Neural cell (in vitro differentiated cells): ENCODE data around the gene CHL1. TPM values are rescaled to one million over a fixed set of nuclear protein-coding genes. Genes with fewer than 3 reads are reported as not detected.
A peak's percentile ranks its signal among the peaks of the same experiment; 100 is the strongest.

ENCODE experiments used
- H2AFZ ChIP-seq: fragments of 200-600, 300-800 bp; sonication (generic), shearing (Covaris generic); 2 replicates; pipeline ENCODE4 v1.6.0; 2014; ENCODE audit warnings: low read depth, mild to moderate bottlenecking, antibody characterized with exemption, low read length, moderate library complexity
- H3F3A ChIP-seq: fragments of 200-600 bp; shearing (Covaris generic); 2 replicates; pipeline ENCODE4 v1.6.1; 2016; ENCODE audit warnings: mild to moderate bottlenecking, moderate library complexity, mixed read lengths, antibody characterized with exemption, low read length; ENCODE audit not compliant: insufficient read depth, poor library complexity, severe bottlenecking
- H3K27ac ChIP-seq: fragments of 200-600, 300-800 bp; sonication (generic), shearing (Covaris generic); 2 replicates; pipeline ENCODE4 v1.5.1; 2014; ENCODE audit warnings: mild to moderate bottlenecking, low read length, moderate library complexity
- H3K27me3 ChIP-seq: fragments of 300-800, 200-600 bp; sonication (generic), shearing (Covaris generic); 2 replicates; pipeline ENCODE4 v1.6.0; 2014; ENCODE audit warnings: mild to moderate bottlenecking, low read depth, low read length, moderate library complexity; ENCODE audit not compliant: insufficient read depth
- H3K36me3 ChIP-seq: fragments of 300-800, 200-600 bp; sonication (generic), shearing (Covaris generic); 2 replicates; pipeline ENCODE4 v1.5.1; 2014; ENCODE audit warnings: mild to moderate bottlenecking, antibody characterized with exemption, low read length, moderate library complexity; ENCODE audit not compliant: insufficient read depth
- H3K4me2 ChIP-seq: fragments of 300-800, 200-600 bp; sonication (generic), shearing (Covaris generic); 2 replicates; pipeline ENCODE4 v1.6.0; 2014; ENCODE audit warnings: mild to moderate bottlenecking, low read length
- H3K4me3 ChIP-seq: fragments of 300-800, 200-600 bp; sonication (generic), shearing (Covaris generic); 2 replicates; pipeline ENCODE4 v1.5.1; 2014; ENCODE audit warnings: mild to moderate bottlenecking, low read length, moderate library complexity
- H3K79me2 ChIP-seq: fragments of 200-600 bp; shearing (Covaris generic); replicated peaks from 2 replicates; pipeline ENCODE4 v1.6.0; 2014; ENCODE audit warnings: mild to moderate bottlenecking, low read length, moderate library complexity; ENCODE audit not compliant: insufficient read depth
- H3K9ac ChIP-seq: fragments of 300-800, 200-600 bp; sonication (generic), shearing (Covaris generic); 2 replicates; pipeline ENCODE4 v1.6.1; 2016; ENCODE audit warnings: mild to moderate bottlenecking, low read length, mixed read lengths
- H3K9me2 ChIP-seq: fragments of 200-600 bp; shearing (Covaris generic); 2 replicates; pipeline ENCODE4 v1.6.1; 2016; ENCODE audit warnings: mild to moderate bottlenecking, low read length, mixed read lengths; ENCODE audit not compliant: insufficient read depth
- H3K9me3 ChIP-seq: fragments of 200-600, 300-800 bp; sonication (generic), shearing (Covaris generic); 2 replicates; pipeline ENCODE4 v1.6.1; 2016; ENCODE audit warnings: mild to moderate bottlenecking, mixed run types, low read length, moderate library complexity, mixed read lengths
- H4K20me1 ChIP-seq: fragments of 200-600 bp; shearing (Covaris generic); 2 replicates; pipeline ENCODE4 v1.6.1; 2016; ENCODE audit warnings: mild to moderate bottlenecking, mixed run types; ENCODE audit not compliant: insufficient read depth
- EP300 ChIP-seq: fragments of 450-650 bp; conservative IDR thresholded peaks from 2 replicates; pipeline ENCODE4 v1.6.1; 2014; ENCODE audit warnings: antibody characterized with exemption, mild to moderate bottlenecking, moderate library complexity; ENCODE audit not compliant: poor library complexity, severe bottlenecking
- EZH2 ChIP-seq: fragments of 200-600, 300-800 bp; shearing (Covaris generic), sonication (generic); IDR thresholded peaks from 2 replicates; pipeline ENCODE4 v1.6.1; 2014; ENCODE audit warnings: antibody characterized with exemption, low read length, borderline replicate concordance, mild to moderate bottlenecking; ENCODE audit not compliant: insufficient read depth, poor library complexity, severe bottlenecking
- MXI1 ChIP-seq: fragments of 450-650 bp; conservative IDR thresholded peaks from 2 replicates; pipeline ENCODE4 v1.6.1; 2014; ENCODE audit warnings: antibody characterized with exemption, mild to moderate bottlenecking; ENCODE audit not compliant: poor library complexity, severe bottlenecking
- POLR2AphosphoS5 ChIP-seq: IDR thresholded peaks from 2 replicates; pipeline ENCODE4 v1.6.1; 2012
- RAD21 ChIP-seq: fragments of 450-650 bp; conservative IDR thresholded peaks from 2 replicates; pipeline ENCODE4 v1.6.1; 2014; ENCODE audit warnings: antibody characterized with exemption, mild to moderate bottlenecking, moderate library complexity
- SMC3 ChIP-seq: fragments of 450-650 bp; conservative IDR thresholded peaks from 2 replicates; pipeline ENCODE4 v1.6.1; 2014; ENCODE audit warnings: antibody characterized with exemption, mild to moderate bottlenecking, moderate library complexity; ENCODE audit not compliant: poor library complexity
- TAF1 ChIP-seq: IDR thresholded peaks from 2 replicates; pipeline ENCODE4 v1.6.1; 2012; ENCODE audit warnings: low read depth
- polyA plus RNA-seq: library from polyadenylated mRNA; depleted of rRNA; stranded (reverse); fragments of >200 nt; gene quantifications from 2 replicates; pipeline ENCODE4 v1.2.3, GENCODE V29; 2014
- TF ChIP-seq, protein P1 (sequence below): IDR thresholded peaks from 2 replicates; pipeline ENCODE4 v1.6.1; 2012; ENCODE audit warnings: borderline replicate concordance
- TF ChIP-seq, protein P2 (sequence below): fragments of 450-650 bp; IDR thresholded peaks from 2 replicates; pipeline ENCODE4 v1.5.1; 2014; ENCODE audit warnings: antibody characterized with exemption, mild to moderate bottlenecking, moderate library complexity; ENCODE audit not compliant: poor library complexity, severe bottlenecking

Gene CHL1
- polyA plus RNA-seq, 1 donor from 2014 or later = 199 TPM

DNA sequence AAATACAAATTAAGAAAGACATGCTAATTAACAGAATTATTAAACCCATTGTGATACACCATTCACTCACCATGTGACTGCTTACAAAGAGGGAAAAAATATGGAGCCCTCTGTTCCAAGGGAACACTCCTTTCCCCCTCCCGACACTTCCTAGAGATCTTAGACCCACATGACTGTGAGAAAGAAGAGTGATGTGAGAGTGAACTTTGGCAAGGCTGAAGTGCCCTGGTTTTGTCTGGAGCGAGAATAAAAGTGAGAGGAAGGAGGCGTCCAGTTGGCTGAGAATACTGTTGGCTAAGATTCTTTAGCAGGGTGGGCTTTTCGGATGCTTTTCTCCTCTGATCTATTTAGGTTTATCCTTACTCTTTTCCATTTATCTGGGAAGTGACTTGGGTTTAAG, 14.1 kb downstream of the CHL1 start:
- H3K36me3 ChIP-seq = no peaks in the 10 kb centered on the region
- no peaks in the 10 kb centered on the region for H3K27me3 ChIP-seq
- H3K27ac ChIP-seq = no peak overlapping the region
- no peak overlapping the region for H3K4me2 ChIP-seq
- TF ChIP-seq, protein P1, sequence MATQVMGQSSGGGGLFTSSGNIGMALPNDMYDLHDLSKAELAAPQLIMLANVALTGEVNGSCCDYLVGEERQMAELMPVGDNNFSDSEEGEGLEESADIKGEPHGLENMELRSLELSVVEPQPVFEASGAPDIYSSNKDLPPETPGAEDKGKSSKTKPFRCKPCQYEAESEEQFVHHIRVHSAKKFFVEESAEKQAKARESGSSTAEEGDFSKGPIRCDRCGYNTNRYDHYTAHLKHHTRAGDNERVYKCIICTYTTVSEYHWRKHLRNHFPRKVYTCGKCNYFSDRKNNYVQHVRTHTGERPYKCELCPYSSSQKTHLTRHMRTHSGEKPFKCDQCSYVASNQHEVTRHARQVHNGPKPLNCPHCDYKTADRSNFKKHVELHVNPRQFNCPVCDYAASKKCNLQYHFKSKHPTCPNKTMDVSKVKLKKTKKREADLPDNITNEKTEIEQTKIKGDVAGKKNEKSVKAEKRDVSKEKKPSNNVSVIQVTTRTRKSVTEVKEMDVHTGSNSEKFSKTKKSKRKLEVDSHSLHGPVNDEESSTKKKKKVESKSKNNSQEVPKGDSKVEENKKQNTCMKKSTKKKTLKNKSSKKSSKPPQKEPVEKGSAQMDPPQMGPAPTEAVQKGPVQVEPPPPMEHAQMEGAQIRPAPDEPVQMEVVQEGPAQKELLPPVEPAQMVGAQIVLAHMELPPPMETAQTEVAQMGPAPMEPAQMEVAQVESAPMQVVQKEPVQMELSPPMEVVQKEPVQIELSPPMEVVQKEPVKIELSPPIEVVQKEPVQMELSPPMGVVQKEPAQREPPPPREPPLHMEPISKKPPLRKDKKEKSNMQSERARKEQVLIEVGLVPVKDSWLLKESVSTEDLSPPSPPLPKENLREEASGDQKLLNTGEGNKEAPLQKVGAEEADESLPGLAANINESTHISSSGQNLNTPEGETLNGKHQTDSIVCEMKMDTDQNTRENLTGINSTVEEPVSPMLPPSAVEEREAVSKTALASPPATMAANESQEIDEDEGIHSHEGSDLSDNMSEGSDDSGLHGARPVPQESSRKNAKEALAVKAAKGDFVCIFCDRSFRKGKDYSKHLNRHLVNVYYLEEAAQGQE = no peak
- no peak for TF ChIP-seq EP300
- TF ChIP-seq MXI1 = no peak
- TF ChIP-seq EZH2 = no peak
- no peak for TF ChIP-seq SMC3
- no peak for TF ChIP-seq TAF1
- TF ChIP-seq, protein P2, sequence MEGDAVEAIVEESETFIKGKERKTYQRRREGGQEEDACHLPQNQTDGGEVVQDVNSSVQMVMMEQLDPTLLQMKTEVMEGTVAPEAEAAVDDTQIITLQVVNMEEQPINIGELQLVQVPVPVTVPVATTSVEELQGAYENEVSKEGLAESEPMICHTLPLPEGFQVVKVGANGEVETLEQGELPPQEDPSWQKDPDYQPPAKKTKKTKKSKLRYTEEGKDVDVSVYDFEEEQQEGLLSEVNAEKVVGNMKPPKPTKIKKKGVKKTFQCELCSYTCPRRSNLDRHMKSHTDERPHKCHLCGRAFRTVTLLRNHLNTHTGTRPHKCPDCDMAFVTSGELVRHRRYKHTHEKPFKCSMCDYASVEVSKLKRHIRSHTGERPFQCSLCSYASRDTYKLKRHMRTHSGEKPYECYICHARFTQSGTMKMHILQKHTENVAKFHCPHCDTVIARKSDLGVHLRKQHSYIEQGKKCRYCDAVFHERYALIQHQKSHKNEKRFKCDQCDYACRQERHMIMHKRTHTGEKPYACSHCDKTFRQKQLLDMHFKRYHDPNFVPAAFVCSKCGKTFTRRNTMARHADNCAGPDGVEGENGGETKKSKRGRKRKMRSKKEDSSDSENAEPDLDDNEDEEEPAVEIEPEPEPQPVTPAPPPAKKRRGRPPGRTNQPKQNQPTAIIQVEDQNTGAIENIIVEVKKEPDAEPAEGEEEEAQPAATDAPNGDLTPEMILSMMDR = no peak
- TF ChIP-seq POLR2AphosphoS5 = no peak
- no peaks in the 10 kb centered on the region for H3K9me2 ChIP-seq
- no peak overlapping the region for H3K9ac ChIP-seq
- H3F3A ChIP-seq = peaks cover 8% of the 10 kb centered on the region
- peaks cover 24% of the 10 kb centered on the region for H3K79me2 ChIP-seq
- no peak overlapping the region for H2AFZ ChIP-seq
- no peaks in the 10 kb centered on the region for H4K20me1 ChIP-seq
- no peaks in the 10 kb centered on the region for H3K9me3 ChIP-seq
- H3K4me3 ChIP-seq = no peak overlapping the region

DNA sequence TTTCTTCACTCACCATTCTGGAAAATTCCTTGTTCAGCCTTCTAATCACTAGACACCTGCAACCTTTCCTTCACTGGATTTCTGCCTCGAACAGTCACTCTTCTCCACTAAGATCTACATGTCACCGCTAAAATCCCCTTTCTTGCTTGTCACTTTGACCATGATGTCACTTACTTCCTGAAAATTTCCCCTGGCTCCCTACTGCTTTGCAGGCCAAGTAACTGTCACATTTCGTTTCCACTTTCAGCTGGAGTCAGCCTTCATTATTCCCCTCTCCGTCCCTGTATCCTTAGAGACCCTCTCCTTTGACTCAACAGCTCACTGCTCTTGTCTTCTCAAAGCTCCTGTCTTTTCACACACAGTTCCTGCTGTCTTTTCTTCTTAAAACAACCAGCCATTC, 15.9 kb downstream of the CHL1 start:
- TF ChIP-seq, protein P1 = peak; percentile 94
- TF ChIP-seq SMC3 = no peak
- TF ChIP-seq MXI1 = no peak
- no peak for TF ChIP-seq EZH2
- no peak for TF ChIP-seq TAF1
- TF ChIP-seq POLR2AphosphoS5 = peak; percentile 46
- TF ChIP-seq, protein P2 = no peak
- TF ChIP-seq RAD21 = no peak
- TF ChIP-seq EP300 = peak; percentile 81
- Histone ChIP-seq H4K20me1 (no peaks in the 10 kb centered on the region), H3K4me3 (peak overlapping the region; percentile 32), H3K27ac (peak overlapping the region; percentile 72), H3K4me2 (peak overlapping the region; percentile 56), H2AFZ (no peak overlapping the region), H3K9ac (peak overlapping the region; percentile 38), H3K79me2 (peaks cover 22% of the 10 kb centered on the region), H3K36me3 (no peaks in the 10 kb centered on the region), H3F3A (peaks cover 8% of the 10 kb centered on the region), H3K9me3 (no peaks in the 10 kb centered on the region), H3K9me2 (no peaks in the 10 kb centered on the region), H3K27me3 (no peaks in the 10 kb centered on the region)
